Vagina (tissue), 2 donors: ENCODE measurements around the gene CLIC1. TPM values are rescaled to one million over a fixed set of nuclear protein-coding genes. Genes with fewer than 3 reads are reported as not detected.
A peak's percentile ranks its signal among the peaks of the same experiment; 100 is the strongest.

ENCODE experiments used
- DNase-seq, 2 donors: peaks; one replicate each; pipeline ENCODE4 v3.0.0-alpha.2; 2017; ENCODE audit errors: extremely low spot score in 2 of 2
- H3K27ac ChIP-seq: fragments of 200-600 bp; sonication (generic); one replicate; pipeline ENCODE4 v1.5.1; 2019
- H3K27me3 ChIP-seq: fragments of 200-600 bp; sonication (generic); one replicate; pipeline ENCODE4 v1.5.1; 2019
- H3K36me3 ChIP-seq, 2 donors: fragments of 200-600 bp; sonication (generic); one replicate each; pipeline ENCODE4 v1.5.1; 2017 to 2019
- H3K4me1 ChIP-seq: fragments of 200-600 bp; sonication (generic); one replicate; pipeline ENCODE4 v1.5.1; 2019
- H3K4me3 ChIP-seq, 2 donors: fragments of 200-600 bp; sonication (generic); 1 replicate in 1 of 2; 2 replicates in 1 of 2; pipeline ENCODE4 v1.5.1; 2016 to 2019
- H3K9me3 ChIP-seq: fragments of 200-600 bp; sonication (generic); one replicate; pipeline ENCODE4 v1.5.1; 2019
- POLR2A ChIP-seq, 2 donors: fragments of 450-650 bp; IDR thresholded peaks; one replicate each; pipeline ENCODE4 v1.6.1; 2017; ENCODE audit warnings: antibody characterized with exemption in 2 of 2, mild to moderate bottlenecking in 2 of 2, moderate library complexity in 2 of 2
- POLR2AphosphoS5 ChIP-seq, 2 donors: sonication (generic); formaldehyde crosslinking; IDR thresholded peaks; one replicate each; pipeline ENCODE4 v1.9.0; 2017; ENCODE audit warnings: antibody characterized with exemption in 2 of 2, mild to moderate bottlenecking in 2 of 2, low read depth in 1 of 2; ENCODE audit not compliant: insufficient read depth in 1 of 2
- intact Hi-C: fragments of 100-400 bp; cut with DNase I; formaldehyde crosslinking; loops from one replicate; pipeline ENCODE4 v1.15.1; 2023
- total RNA-seq: library from RNA; depleted of rRNA; stranded (reverse); fragments of >200 nt; gene quantifications from one replicate; pipeline ENCODE4 v1.2.3, GENCODE V29; 2016
- TF ChIP-seq, protein P1 (sequence below), 3 experiments: fragments of 450-650 bp in 2 of 3; fragments of 200-600 bp in 1 of 3; sonication (generic) in 1 of 3; IDR thresholded peaks; one replicate each; pipeline ENCODE4 v1.5.1; 2017 to 2019; ENCODE audit warnings: antibody characterized with exemption in 3 of 3, mild to moderate bottlenecking in 2 of 3, moderate library complexity in 2 of 3

Gene CLIC1
- total RNA-seq, 1 donor from 2014 or later: 250 TPM

GRCh38 chr6:31718265-31718664, 18.1 kb downstream of the CLIC1 start:
- intact Hi-C loops: no loop called here
- Histone ChIP-seq H3K4me3 (no peak overlapping the region), H3K4me1 (peaks cover 14% of the 10 kb centered on the region), H3K27me3 (no peaks in the 10 kb centered on the region), H3K36me3 (no peaks in the 10 kb centered on the region), H3K9me3 (no peaks in the 10 kb centered on the region), H3K27ac (peak overlapping the region; percentile 71)
- DNase-seq: no peak
- TF ChIP-seq POLR2A (IDR thresholded peaks at IDR 0.05) (no peak), POLR2AphosphoS5 (IDR thresholded peaks at IDR 0.05; ENCODE audit: insufficient read depth in 1 of 2, low read depth in 1 of 2) (peak in 1 of 2 donors; percentile 88)
- TF ChIP-seq, protein P1, sequence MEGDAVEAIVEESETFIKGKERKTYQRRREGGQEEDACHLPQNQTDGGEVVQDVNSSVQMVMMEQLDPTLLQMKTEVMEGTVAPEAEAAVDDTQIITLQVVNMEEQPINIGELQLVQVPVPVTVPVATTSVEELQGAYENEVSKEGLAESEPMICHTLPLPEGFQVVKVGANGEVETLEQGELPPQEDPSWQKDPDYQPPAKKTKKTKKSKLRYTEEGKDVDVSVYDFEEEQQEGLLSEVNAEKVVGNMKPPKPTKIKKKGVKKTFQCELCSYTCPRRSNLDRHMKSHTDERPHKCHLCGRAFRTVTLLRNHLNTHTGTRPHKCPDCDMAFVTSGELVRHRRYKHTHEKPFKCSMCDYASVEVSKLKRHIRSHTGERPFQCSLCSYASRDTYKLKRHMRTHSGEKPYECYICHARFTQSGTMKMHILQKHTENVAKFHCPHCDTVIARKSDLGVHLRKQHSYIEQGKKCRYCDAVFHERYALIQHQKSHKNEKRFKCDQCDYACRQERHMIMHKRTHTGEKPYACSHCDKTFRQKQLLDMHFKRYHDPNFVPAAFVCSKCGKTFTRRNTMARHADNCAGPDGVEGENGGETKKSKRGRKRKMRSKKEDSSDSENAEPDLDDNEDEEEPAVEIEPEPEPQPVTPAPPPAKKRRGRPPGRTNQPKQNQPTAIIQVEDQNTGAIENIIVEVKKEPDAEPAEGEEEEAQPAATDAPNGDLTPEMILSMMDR (IDR thresholded peaks at IDR 0.05): no peak

GRCh38 chr6:31717499-31718222, 18.7 kb downstream of the CLIC1 start:
- Histone ChIP-seq H3K36me3 (no peaks in the 10 kb centered on the region), H3K4me3 (no peak overlapping the region), H3K4me1 (peaks cover 14% of the 10 kb centered on the region), H3K27me3 (no peaks in the 10 kb centered on the region), H3K9me3 (no peaks in the 10 kb centered on the region), H3K27ac (peak overlapping the region; percentile 71)
- no peak for DNase-seq
- TF ChIP-seq, protein P1 (IDR thresholded peaks at IDR 0.05): no peak
- no peak for TF ChIP-seq POLR2AphosphoS5 (IDR thresholded peaks at IDR 0.05; ENCODE audit: insufficient read depth in 1 of 2, low read depth in 1 of 2)
- no peak for TF ChIP-seq POLR2A (IDR thresholded peaks at IDR 0.05)
- intact Hi-C loops: no loop called here

DNA sequence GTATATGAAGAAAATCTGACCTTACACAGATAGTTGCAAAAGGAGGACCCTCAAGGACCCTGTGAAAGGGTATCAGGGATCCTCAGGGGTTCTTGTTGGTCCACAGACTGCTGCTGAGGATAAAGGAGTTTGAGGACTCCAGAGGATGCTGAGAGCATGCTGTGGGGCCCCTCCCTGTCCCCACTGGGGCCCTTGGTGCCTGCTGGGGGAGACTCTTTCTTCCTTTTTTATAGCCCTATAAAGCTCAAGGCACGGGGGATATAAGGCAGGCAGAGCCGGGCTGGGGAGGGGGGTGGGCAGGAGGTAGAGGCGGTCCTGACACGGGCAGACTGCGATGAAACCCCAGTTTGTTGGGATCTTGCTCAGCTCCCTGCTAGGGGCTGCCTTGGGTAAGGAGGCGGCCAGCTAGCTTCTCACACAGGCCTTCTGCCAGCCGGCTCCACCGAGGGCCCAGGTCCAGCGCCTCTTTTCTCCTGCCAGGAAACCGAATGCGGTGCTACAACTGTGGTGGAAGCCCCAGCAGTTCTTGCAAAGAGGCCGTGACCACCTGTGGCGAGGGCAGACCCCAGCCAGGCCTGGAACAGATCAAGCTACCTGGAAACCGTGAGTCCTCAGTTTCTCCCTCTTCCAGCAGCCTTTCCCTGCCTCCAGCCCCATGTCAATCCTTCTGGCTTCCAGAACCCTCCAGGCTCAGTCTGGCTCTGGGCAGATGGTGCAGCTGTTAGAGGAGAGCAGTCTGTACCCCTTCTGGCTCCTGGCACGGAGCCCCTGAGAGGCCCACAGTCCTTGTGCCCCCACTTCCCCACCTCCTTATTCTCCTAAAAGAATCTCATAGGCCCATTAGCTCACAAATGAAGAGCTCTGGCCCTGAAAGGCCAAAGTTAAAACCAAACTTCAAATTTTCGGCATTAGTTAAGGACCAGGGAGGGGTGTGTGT, 21.0 kb downstream of the CLIC1 start, which contains the start of gene LY6G6D:
LY6G6D (plus strand) TSS at position 327 of the 937 bp plus-strand sequence; CDS start at position 335, 8 bp downstream.
- intact Hi-C loops: no loop called here
- no peak within 1 kb of the TSS for H3K4me3 ChIP-seq
- peaks cover 21% of the 10 kb centered on the region for H3K4me1 ChIP-seq
- no peak for DNase-seq
- H3K27ac ChIP-seq: peak within 1 kb of the TSS; percentile 43
- TF ChIP-seq, protein P1 (IDR thresholded peaks at IDR 0.05): no peak
- TF ChIP-seq POLR2A (IDR thresholded peaks at IDR 0.05) (no peak), POLR2AphosphoS5 (IDR thresholded peaks at IDR 0.05; ENCODE audit: insufficient read depth in 1 of 2, low read depth in 1 of 2) (no peak)
- H3K36me3 ChIP-seq: no peaks in the 10 kb centered on the region
- H3K9me3 ChIP-seq: no peaks in the 10 kb centered on the region
- H3K27me3 ChIP-seq: no peaks in the 10 kb centered on the region

- no peak for DNase-seq
- no peak overlapping the region for H3K4me3 ChIP-seq
- H3K27ac ChIP-seq: peak overlapping the region; percentile 22
- H3K27me3 ChIP-seq: no peaks in the 10 kb centered on the region
- H3K36me3 ChIP-seq: no peaks in the 10 kb centered on the region
- TF ChIP-seq, protein P1 (IDR thresholded peaks at IDR 0.05): no peak
- TF ChIP-seq POLR2A (IDR thresholded peaks at IDR 0.05) (no peak), POLR2AphosphoS5 (IDR thresholded peaks at IDR 0.05; ENCODE audit: insufficient read depth in 1 of 2, low read depth in 1 of 2) (no peak)
- intact Hi-C loops: no loop called here
- H3K4me1 ChIP-seq: peaks cover 21% of the 10 kb centered on the region
- H3K9me3 ChIP-seq: no peaks in the 10 kb centered on the region
Observed at GRCh38 chr6:31713991-31714684, 22.2 kb downstream of the CLIC1 start.
